GM21515 (cell line): ENCODE measurements around the gene ZNF425.
"Not testable (repeated sequence)": the region's sequence is repeated elsewhere in the genome, so short reads cannot be mapped to it uniquely, and the experiment has no call there.

Source experiments
- ATAC-seq: cut with Tn5 transposase; IDR thresholded peaks from one replicate; pipeline ENCODE4 v1.9.1; 2021; ENCODE audit not compliant: unreplicated experiment

ZNF425 gene

GRCh38 chr7:149136118-149136517 lies 10.0 kb upstream of the ZNF425 start:
- ATAC-seq, result no peak

GRCh38 chr7:149133028-149133710 lies 7.0 kb upstream of the ZNF425 start:
- ATAC-seq, result no peak

GRCh38 chr7:149130572-149131198 lies 4.6 kb upstream of the ZNF425 start:
- no peak for ATAC-seq

GRCh38 chr7:149126662-149127266 lies 640 bp upstream of the ZNF425 start:
- ATAC-seq, result peak; percentile 40

GRCh38 chr7:149125189-149125862 lies 798 bp downstream of the ZNF425 start:
- ATAC-seq, result no peak

GRCh38 chr7:149109969-149110368 lies 16.2 kb downstream of the ZNF425 start:
- ATAC-seq, result no peak

- ATAC-seq, result no peak
Observed at GRCh38 chr7:149104749-149105148, 21.4 kb downstream of the ZNF425 start.

GRCh38 chr7:149104214-149104613 lies 21.9 kb downstream of the ZNF425 start:
- ATAC-seq, result no peak

GRCh38 chr7:149103424-149103823 lies 22.7 kb downstream of the ZNF425 start:
- ATAC-seq, result no peak

GRCh38 chr7:149102666-149103065 lies 23.5 kb downstream of the ZNF425 start:
- no peak for ATAC-seq

- no peak for ATAC-seq
Observed at GRCh38 chr7:149100821-149101220, 25.3 kb downstream of the ZNF425 start.

- no peak for ATAC-seq
Observed at GRCh38 chr7:149099058-149099457, 27.1 kb downstream of the ZNF425 start.

- no peak for ATAC-seq
Observed at GRCh38 chr7:149097088-149097487, 29.0 kb downstream of the ZNF425 start.

- ATAC-seq, result no peak
Observed at GRCh38 chr7:149093228-149093627, 32.9 kb downstream of the ZNF425 start.

- not testable (repeated sequence) for ATAC-seq
Observed at GRCh38 chr7:149092244-149092643, 33.9 kb downstream of the ZNF425 start.

- ATAC-seq, result peak; percentile 88
Observed at GRCh38 chr7:149090397-149091195, 35.5 kb downstream of the ZNF425 start, which contains the start of gene ZNF786. Gene ZNF786, minus strand, starts transcription at chr7:149090718. Its CDS starts 78 bp downstream, at chr7:149090640.

- ATAC-seq, result no peak
Observed at GRCh38 chr7:149087376-149087775, 38.7 kb downstream of the ZNF425 start.

- ATAC-seq, result no peak
Observed at GRCh38 chr7:149085866-149086265, 40.3 kb downstream of the ZNF425 start.

GRCh38 chr7:149084407-149084806 lies 41.7 kb downstream of the ZNF425 start:
- ATAC-seq, result no peak

- ATAC-seq, result no peak
Observed at GRCh38 chr7:149081914-149082313, 44.2 kb downstream of the ZNF425 start.

- ATAC-seq, result no peak
Observed at GRCh38 chr7:149077594-149077993, 48.5 kb downstream of the ZNF425 start.
